ENCODE measurements around the gene UCKL1.

UCKL1 gene

GRCh38 chr20:63890201-63890576 is 66.0 kb downstream of the UCKL1 start:
- DNase-seq (ENCODE audit: low spot score): no peak

Measured in pons (tissue), 1 donor.